GM19467 (cell line): ENCODE data around the gene SH3GL2.

ENCODE experiments used
- ATAC-seq: cut with Tn5 transposase; IDR thresholded peaks from one replicate; pipeline ENCODE4 v1.9.1; 2021; ENCODE audit warnings: mild to moderate bottlenecking, moderate library complexity; ENCODE audit not compliant: unreplicated experiment

The SH3GL2 gene

DNA sequence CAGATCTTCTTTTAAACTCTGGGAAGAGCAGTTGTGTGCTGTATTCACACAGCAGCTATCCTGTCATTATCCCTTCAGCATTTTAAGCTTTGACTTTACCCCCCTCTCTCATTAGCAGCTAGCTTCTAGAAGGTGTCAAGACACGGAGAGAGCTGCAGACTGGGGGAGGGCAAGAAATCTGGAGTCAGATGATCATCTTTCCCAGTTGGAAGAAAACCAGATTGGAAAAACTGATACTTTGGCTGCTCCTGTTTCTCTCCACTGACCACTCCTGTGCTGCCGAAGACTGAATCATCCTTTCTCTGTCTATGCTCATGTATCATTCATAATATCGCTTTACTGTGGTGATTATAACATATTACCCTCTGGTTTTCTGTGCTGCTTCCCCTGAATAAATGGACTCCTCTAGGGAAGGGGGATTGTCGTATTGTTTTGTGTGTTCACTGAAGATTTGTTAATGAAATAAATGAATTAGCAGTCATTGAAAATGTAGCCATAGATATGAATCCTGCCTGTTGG, 75.1 kb downstream of the SH3GL2 start:
- ATAC-seq: no peak

DNA sequence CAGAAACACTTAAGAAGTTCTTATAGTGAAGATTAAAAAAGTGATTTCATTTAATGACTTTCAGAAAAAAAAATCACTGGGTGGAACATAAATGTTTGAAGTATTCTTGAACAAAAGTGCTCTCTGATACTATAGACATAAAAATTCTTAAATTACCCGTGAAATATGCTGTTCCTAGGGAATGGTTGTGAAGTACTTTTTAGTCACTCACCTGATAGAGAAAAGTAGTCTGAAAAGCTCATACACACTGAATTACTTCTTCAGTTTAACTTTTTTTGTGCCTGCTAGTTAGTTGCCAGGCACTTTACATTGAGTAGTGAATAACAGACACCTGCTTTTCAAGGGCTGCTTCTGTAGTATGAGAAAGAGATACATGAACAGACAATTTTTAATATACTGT, 78.0 kb downstream of the SH3GL2 start:
- no peak for ATAC-seq

DNA sequence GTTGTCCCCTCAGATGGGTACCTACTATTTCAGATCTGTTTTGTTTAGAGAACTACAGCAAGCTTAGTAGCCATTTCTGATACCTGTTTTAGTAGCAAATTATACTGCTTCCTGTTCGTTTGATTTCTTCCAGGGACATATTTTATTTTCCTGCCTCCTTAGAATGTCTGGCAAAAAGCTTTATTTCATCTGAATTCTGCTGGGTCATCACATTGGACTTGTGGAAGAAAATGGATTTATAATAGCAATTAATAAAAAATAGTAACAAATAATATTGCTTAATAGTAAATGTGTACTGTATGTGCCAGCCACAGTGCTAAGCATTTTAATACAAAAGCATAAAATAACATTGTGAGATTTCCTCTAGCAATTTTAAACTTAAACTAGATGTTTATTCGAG, 79.4 kb downstream of the SH3GL2 start:
- ATAC-seq: no peak

DNA sequence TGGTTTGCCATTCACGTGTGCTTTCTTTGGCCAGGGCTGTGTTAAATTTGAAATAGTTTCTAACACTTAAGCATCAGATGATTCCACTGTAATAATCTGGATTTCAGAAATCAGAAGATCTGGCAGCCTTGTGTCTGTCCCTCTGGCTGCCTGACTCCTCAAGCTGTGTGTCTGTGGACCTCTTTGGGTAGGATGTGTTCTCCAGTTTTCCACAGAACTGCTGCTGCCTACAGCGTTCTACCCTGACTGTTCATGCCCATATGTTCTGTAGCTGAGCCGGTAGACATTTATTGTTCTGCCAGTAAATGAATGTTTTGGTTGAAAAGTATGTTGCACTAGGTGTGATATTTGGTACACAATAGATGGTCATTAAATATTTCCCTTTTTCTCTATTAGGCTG, 81.3 kb downstream of the SH3GL2 start:
- no peak for ATAC-seq

DNA sequence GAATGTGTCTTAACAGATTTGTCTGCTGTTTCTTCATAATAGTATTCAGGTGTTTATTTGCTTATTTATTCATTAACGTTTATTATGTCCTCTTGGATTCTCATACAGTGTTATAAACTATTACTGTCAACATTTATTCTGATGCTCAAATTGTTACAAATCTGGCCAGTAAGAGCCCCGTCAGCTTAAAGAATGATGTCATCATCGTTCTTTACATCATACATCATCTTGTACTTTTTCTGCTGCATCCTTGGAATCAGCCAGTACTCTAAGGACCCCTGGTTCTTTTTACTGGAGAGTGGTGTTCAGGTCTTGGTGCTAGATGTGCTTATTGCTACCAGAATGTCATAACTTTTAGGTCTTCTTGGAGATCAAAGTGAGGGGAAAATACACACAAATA, 86.6 kb downstream of the SH3GL2 start:
- ATAC-seq: no peak

DNA sequence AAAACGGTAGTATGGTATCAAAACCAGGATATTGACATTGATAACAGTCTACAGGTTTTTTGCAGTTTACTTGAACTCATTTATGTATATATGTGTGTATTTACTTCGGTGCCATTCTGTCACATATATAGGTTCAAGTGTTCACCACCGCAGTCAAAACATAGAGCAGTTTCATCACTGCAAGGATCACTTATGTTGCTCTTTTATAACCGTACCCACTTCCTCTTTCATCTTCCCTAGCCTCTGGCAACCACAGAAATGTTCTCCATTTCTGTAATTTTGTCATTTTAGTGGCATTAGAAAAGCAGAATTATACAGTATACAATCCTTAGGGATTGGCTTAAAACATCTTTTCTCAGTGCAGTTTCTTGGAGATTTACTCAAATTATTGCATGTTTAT, 90.3 kb downstream of the SH3GL2 start:
- ATAC-seq: no peak

DNA sequence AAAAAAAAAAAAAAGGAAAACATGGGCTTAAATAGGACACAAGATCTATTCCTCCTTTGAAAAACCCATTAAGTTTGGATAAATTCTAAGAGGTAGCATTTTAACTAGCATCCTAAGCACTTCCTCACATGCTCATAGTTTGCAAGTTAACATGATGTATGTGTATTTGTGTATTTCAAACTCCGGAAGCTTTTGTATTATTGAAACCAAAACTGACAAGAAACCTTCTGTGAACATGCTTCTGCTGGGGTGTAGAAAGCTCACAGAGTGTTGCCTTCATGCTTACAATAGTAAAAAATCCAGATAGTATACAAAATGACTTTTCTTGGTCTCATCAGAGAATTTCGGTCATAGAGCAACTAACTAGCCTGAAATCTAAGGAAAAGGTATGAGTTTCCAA, 103.8 kb downstream of the SH3GL2 start:
- no peak for ATAC-seq

DNA sequence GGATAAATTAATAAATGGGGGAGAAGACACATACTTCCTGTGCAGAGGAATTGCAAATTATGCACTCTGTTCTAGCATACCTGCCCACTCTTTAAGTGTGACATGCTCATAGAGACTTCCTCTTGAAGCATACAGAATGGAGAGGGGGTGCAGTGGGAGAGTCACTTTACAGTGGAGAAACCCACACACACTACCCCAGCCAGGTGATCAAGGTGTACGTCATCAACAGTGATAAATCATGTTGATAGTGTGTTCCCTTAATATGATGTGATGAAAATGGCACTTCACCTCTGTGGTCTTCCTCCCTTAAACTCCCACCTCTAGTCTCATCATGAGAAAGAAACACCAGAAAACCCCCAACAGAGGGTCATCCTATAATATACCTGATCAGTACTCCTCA, 110.0 kb downstream of the SH3GL2 start:
- no peak for ATAC-seq

DNA sequence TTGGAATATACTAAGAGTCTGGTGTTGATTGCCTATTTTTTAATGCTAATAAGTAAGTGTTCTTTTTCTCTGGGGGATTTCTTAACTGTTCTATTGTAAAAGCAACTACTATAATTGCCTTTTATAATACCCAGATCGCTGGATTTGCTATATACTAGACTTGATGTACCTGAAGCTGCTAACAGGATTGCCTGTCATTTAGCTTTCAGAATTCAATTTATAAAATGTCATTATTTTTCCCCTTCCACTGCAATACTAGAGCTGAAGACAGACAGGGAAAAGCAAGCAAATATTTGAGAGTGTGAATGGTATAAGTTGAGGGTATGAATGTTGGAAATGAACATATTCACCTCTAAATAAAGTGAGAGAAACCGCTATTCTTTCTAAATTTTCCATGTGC, 115.5 kb downstream of the SH3GL2 start:
- no peak for ATAC-seq

DNA sequence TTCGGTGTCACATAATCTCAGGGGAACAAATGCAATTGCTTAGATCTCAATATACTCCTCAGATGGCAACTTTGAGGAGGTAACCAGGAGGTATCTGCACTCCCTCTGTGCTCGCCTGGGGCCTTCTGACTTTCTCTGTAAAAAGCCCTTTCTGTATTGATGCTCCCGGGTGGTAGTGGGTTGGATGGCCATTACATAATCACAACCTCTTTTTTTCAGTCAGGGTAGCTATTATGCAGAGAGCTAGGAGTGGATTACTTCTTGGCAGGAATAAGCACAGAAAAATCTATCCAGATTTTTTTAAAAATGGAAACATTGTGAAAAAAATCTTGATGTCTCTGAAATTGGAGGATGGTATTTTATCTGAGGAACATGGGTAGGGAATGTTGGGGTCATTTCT, 116.6 kb downstream of the SH3GL2 start:
- ATAC-seq: no peak

DNA sequence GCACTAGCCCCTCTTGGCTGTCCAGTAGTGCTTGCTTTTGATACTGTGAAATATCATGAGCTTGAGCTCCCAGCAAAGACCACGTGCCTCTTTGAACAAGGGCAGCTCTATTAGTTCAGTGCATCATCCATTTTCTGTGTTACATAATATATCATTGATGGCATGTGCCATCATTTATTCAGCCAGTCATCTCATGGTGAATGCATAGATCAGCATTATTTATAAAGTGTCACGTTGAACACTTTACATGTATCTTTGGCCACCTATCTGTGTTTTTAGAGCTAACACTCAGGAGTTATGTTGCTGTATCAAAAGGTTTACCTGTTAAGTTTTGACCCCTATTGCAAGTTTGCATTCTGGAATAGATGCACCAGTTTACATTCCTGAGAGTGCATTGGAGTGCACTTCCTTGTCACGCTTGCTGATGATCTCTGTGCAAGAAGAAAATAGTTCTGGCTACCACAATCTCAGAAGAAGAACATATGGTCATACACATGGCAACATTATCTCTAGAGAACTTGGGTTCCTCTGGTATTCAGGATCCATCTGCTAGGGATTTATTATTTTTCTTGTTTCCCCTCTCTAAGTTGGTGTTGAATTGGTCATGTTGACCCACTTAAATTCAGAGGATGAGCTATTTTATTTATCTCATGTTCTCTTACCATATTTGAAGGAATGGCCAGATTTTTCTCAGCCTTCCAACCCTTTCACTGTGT, 120.9 kb downstream of the SH3GL2 start:
- no peak for ATAC-seq

DNA sequence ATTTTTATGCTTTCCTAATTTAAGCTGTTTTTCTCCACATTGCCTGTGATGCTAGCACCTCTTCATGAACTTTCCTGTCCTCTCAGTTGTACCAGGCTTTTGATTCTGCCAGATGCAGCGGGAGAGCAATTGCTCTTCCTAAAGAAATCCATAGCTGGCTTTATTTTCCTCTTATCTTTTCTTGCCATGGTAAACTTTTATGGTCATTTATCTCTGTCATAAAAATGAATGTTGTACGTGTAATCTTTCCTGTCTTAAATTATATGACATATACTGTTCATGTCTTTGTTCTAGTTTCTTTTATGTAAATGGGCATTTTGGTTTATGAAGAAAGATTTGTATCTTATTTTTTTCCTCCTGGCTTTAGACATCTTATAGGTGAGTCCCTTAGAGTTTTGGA, 127.5 kb downstream of the SH3GL2 start:
- ATAC-seq: no peak

DNA sequence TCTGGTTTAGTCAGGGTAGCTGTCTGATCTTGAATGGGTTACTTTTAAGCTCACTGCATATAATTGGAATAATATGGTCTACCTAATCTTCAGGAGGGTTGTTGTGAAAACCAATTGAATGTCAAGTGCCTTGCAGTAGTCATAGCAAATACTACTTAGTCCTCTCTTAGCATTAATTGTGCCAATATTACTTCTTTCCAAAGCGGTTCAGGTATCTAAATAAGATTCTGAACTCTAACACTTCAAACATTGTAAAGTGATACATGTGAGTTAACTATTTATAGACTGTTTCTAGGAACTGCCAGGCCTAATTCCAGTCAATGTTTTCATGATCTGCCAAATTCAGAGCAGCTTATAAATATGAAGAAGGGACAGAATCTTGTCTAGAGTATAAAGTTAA, 140.2 kb downstream of the SH3GL2 start:
- no peak for ATAC-seq

DNA sequence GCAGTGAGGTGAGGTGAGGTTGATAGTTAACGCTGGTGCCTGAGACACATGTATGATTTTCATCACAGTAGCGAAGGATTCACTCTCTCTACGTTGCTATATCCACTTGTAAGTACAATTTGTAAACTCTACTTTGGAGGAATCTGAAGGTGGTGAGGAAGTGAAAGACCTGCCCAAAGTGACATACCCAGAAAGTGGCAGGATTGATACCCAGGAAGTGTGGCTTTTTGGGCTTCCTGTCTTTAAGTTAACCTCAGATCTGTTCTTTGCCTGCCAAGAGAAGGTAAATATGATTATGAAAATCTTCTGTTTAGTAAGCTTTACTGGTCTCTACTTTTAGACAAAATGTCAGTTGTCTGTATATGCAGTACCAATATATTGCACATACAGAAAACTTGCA, 143.1 kb downstream of the SH3GL2 start:
- ATAC-seq: no peak

DNA sequence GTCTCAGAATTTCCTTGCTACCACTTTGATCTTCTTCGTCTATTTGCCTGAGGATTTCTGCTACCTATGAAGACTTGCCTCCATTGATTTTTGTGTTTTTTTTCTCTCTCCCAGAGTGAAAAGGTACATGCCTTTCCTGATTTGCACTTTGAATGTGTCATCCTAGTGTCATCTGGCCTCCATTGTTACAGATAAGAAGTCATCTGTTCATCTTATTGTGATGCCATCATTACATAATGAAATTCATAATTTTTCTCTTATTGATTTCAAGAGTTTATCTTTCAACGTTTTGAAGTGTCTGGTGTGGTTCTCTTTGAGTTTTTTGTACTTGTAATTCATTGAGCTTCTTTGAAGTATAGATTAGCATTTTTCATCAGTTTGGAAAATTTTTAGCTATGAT, 144.8 kb downstream of the SH3GL2 start:
- ATAC-seq: no peak

DNA sequence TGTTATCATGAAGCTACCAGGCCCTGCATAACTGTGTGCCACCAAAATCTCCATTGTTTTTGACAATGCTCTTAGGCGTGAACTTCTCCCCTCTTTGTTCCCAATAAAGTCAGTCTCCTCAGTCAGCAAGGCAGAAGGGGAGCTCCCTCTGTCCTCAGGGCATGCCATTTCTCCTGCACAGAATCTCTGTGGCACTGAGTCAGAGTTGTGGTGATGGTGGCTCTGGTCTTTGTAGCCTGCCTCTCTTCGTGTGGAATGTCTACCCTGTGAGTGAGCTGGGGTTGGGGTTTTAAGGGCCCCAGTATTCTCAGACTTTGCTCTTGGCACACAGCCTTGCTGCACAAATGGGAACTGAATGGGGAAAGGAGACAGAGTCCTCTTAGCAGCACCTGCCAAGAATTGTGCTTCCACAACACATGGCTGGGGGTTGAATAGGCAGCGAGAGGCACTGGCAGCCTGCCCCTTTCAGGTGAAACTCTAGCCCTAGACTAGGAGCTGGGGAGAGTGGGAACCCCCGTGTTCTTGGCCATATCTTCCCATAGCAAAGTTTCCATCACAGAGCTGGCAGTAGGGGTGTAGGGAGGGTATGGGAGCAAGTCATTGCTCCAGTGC, 146.6 kb downstream of the SH3GL2 start:
- ATAC-seq: no peak

DNA sequence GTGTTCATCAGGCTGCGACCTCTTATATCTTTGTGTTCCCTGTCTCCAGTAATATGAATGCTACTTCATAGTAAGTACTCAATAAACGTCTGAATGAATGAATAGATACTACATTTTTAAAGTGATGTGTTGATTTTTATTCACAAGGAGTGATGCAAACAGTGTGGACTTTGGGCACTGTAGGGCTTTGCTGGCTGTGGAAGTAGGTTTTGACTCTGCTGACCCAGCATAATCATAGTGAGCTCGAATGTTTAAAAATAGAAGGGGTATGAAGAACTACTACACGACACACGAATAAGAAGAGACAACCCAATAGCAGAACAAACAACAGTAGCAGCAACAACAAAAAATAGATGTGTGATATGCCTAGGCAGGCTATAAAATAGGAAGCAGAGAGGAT, 147.4 kb downstream of the SH3GL2 start:
- no peak for ATAC-seq

DNA sequence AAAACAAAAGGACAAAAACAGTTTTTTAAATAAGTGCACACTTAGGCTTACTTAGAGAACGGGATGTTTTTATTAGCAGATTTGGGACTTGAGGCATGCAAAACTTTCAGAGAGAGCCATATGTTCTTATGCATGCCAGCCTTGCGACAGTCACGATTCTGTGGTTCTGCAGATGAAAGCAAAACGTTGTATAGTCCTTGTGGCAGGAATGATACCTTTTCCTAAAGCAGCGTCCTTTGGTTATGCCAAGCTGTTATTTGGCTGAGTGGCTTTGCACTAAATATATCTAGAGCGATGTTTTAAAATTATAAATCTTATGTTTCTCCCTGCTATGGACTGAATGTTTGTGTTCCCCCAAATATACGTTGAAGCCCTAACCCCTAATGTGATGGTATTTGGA, 152.0 kb downstream of the SH3GL2 start:
- ATAC-seq: no peak

DNA sequence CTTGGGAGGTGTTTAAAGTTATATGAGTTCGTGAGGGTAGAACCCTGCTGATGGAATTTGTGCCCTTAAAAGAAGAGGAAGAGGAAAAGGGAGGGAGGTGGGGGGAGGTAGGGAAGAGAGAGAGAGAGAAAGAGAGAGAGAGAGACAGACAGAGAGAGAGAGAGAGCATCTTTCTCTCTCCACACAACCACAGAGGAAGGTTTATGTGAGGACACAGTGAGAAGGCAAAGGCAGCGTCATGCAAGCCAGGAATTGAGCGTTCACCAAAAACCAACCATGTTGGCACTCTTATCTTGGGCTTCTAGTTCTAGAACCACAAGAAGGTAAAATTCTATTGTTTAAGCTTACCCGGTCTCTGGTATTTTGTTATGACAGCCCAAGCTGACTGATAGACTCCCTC, 152.4 kb downstream of the SH3GL2 start:
- ATAC-seq: no peak

DNA sequence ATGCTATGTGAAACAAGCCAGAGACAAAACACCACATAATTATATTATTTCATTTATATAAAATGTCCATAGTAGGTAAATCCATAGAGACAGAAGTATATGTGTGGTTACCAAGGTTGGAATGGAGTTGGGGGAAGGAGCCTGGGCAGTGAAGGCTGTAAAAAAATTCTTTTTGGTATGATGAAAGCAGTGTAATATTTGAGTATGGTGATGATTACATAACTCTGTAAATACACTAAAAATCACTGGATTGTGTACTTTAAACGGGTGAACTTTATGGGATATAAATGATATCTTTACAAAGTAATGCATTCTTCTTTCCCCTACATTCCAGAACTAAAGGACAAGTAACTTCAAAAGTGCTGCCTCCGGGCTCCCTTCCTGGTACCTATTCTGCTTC, 155.8 kb downstream of the SH3GL2 start:
- no peak for ATAC-seq

DNA sequence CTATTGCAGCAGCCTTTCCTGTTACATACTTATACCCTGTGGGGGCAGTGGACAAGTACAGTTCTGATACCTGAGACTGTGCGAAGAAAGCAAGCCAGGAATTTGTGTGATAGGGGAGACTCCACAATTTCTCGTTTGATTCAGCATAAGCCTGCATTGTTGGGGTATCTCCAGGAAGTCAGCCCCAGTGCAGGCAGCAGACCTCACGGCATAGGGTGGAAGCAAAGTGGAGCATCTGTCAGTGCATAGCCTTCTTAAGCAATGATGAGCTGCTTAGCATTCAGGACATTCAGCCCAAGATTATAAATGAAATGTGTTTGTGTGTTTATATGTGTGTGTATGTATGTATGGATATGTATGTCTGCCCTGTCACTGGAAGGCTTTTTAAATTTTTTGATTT, 157.0 kb downstream of the SH3GL2 start:
- ATAC-seq: no peak

DNA sequence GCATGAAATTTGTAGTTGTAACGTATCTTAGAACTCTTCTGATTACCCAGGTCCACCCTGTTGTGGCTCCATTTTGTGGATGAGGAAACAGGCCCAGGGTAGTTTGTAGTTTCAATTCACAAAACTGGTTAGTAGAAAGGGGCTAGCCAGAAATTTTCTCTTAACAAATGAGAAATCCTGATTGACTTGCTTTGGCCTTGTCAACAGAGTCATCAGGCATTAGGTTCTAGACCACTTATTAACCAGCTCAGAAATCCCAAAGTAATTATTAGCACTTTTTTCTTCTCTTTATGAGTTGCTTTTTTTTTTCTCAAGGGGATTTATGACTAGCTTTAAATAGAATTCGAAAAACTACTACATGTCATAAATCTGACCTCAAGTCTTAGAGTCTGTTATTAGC, 160.2 kb downstream of the SH3GL2 start:
- ATAC-seq: no peak

DNA sequence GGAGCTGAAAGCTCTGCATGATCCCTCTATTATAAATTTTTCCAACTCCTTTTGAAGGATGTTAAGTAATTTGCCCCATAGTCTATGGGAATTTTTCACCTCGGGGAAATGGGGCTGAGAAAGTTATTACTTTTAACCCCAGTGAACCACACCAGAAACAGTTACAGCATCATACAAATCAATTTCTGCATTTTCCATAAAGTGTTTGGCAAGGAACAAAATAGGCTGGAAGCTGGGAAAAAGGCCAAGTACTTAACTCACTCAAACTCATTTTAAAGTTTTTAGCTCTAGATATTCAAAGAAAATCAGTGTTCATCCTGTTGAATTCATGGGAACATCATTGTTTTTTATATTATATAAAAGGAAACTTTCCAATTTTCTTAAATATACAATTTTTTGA, 160.9 kb downstream of the SH3GL2 start:
- ATAC-seq: no peak
